Measurements from ENCODE around the gene PRPF8. TPM values are rescaled to one million over a fixed set of nuclear protein-coding genes. Genes with fewer than 3 reads are reported as not detected.

PRPF8 gene
- total and polyA plus RNA-seq, 2 donors (not counting 1 experiment from before 2014, with no cell fraction given), result 177 to 423 TPM

Small RNA genes lying within 50 kb of the gene (small RNA-seq; reads per million reads assigned to genes)
- gene RN7SL105P (ENCODE audit: insufficient read length, low read depth, low replicate concordance), result not detected

Other genes with a start within 250 kb of the PRPF8 start
- 31.9 and 36.4 TPM in 2 replicates for gene CRK, start 228.6 kb downstream of the PRPF8 start, total RNA-seq
- 8.2 and 9.3 TPM in 2 replicates for gene CRK, start 228.6 kb downstream of the PRPF8 start, polyA plus RNA-seq
- gene MYO1C, start 192.2 kb downstream of the PRPF8 start, total RNA-seq, result 81.7 and 111 TPM in 2 replicates
- 54.7 and 128 TPM in 2 replicates for gene MYO1C, start 192.2 kb downstream of the PRPF8 start, polyA plus RNA-seq
- 76.7 and 77.9 TPM in 2 replicates for gene INPP5K, start 168.3 kb downstream of the PRPF8 start, total RNA-seq
- gene INPP5K, start 168.3 kb downstream of the PRPF8 start, polyA plus RNA-seq, result 53.8 and 69.6 TPM in 2 replicates
- gene PITPNA, start 122.1 kb downstream of the PRPF8 start, total RNA-seq, result 89.3 and 90.9 TPM in 2 replicates
- 25.7 and 27.2 TPM in 2 replicates for gene PITPNA, start 122.1 kb downstream of the PRPF8 start, polyA plus RNA-seq
- 204 and 222 TPM in 2 replicates for gene SLC43A2, start 56.0 kb downstream of the PRPF8 start, total RNA-seq
- gene SLC43A2, start 56.0 kb downstream of the PRPF8 start, polyA plus RNA-seq, result 26.2 and 34.1 TPM in 2 replicates
- gene SCARF1, start 39.1 kb downstream of the PRPF8 start, total RNA-seq, result 3.4 and 3.7 TPM in 2 replicates
- gene SCARF1, start 39.1 kb downstream of the PRPF8 start, polyA plus RNA-seq, result 0.54 and 0.74 TPM in 2 replicates
- gene RILP, start 35.0 kb downstream of the PRPF8 start, total RNA-seq, result 7.0 and 9.4 TPM in 2 replicates
- 1.1 and 2.0 TPM in 2 replicates for gene RILP, start 35.0 kb downstream of the PRPF8 start, polyA plus RNA-seq
- gene TLCD2, start 25.5 kb upstream of the PRPF8 start, total RNA-seq, result not detected in 2 replicates
- 0.03 and 0.10 TPM in 2 replicates for gene TLCD2, start 25.5 kb upstream of the PRPF8 start, polyA plus RNA-seq
- gene WDR81, start 39.8 kb upstream of the PRPF8 start, total RNA-seq, result 102 and 105 TPM in 2 replicates
- 48.8 and 52.7 TPM in 2 replicates for gene WDR81, start 39.8 kb upstream of the PRPF8 start, polyA plus RNA-seq
- gene SERPINF2, start 58.0 kb upstream of the PRPF8 start, total RNA-seq, result 2.6 and 3.9 TPM in 2 replicates
- gene SERPINF2, start 58.0 kb upstream of the PRPF8 start, polyA plus RNA-seq, result 0.61 and 0.97 TPM in 2 replicates
- 28.7 and 35.5 TPM in 2 replicates for gene SERPINF1, start 77.2 kb upstream of the PRPF8 start, total RNA-seq
- gene SERPINF1, start 77.2 kb upstream of the PRPF8 start, polyA plus RNA-seq, result 6.7 and 11.2 TPM in 2 replicates
- gene SMYD4, start 145.0 kb upstream of the PRPF8 start, total RNA-seq, result 37.5 and 42.3 TPM in 2 replicates
- 10.3 and 11.9 TPM in 2 replicates for gene SMYD4, start 145.0 kb upstream of the PRPF8 start, polyA plus RNA-seq
- 74.2 and 94.5 TPM in 2 replicates for gene RPA1, start 145.1 kb upstream of the PRPF8 start, total RNA-seq
- 25.7 and 27.0 TPM in 2 replicates for gene RPA1, start 145.1 kb upstream of the PRPF8 start, polyA plus RNA-seq

Data from B cell (primary cell).